Hypothalamus (tissue), 51 donors: Measurements from ENCODE around the gene YWHAH.

Experiments
- DNase-seq, 51 donors: peaks; one replicate each; lab custom pipeline; 2025; lab: John Stamatoyannopoulos, UW

YWHAH gene

GRCh38 chr22:31943978-31944699 lies at the start of gene YWHAH:
YWHAH (plus strand) TSS chr22:31944535; CDS start chr22:31944734, 199 bp downstream.
- peak; percentile 61 to 98 (median 93) for DNase-seq

- DNase-seq = no peak
Measured at GRCh38 chr22:31895411-31896123, 48.8 kb upstream of the YWHAH start.

- no peak for DNase-seq
Measured at GRCh38 chr22:31896472-31896871, 47.9 kb upstream of the YWHAH start.

- DNase-seq = peak in 8 of 51 donors; percentile 6 to 79 (median 28)
Measured at GRCh38 chr22:31897842-31898805, 46.2 kb upstream of the YWHAH start.

GRCh38 chr22:31898926-31899325 lies 45.4 kb upstream of the YWHAH start:
- peak in 13 of 51 donors; percentile 14 to 71 (median 34) for DNase-seq

GRCh38 chr22:31899669-31900068 lies 44.7 kb upstream of the YWHAH start:
- peak in 2 of 51 donors; percentile 9 to 26 for DNase-seq

- no peak for DNase-seq
Measured at GRCh38 chr22:31901388-31902137, 42.8 kb upstream of the YWHAH start.

- DNase-seq = no peak
Measured at GRCh38 chr22:31904651-31905050, 39.7 kb upstream of the YWHAH start.

GRCh38 chr22:31905356-31905755 lies 39.0 kb upstream of the YWHAH start:
- no peak for DNase-seq

- no peak for DNase-seq
Measured at GRCh38 chr22:31906086-31906485, 38.2 kb upstream of the YWHAH start.

- DNase-seq = no peak
Measured at GRCh38 chr22:31906569-31906968, 37.8 kb upstream of the YWHAH start.

GRCh38 chr22:31909977-31910376 lies 34.4 kb upstream of the YWHAH start:
- DNase-seq = no peak

- DNase-seq = no peak
Measured at GRCh38 chr22:31911565-31912406, 32.5 kb upstream of the YWHAH start.

GRCh38 chr22:31912407-31912743 lies 32.0 kb upstream of the YWHAH start:
- DNase-seq = no peak

GRCh38 chr22:31915586-31915985 lies 28.7 kb upstream of the YWHAH start:
- DNase-seq = no peak

- DNase-seq = peak in 12 of 51 donors; percentile 5 to 41 (median 18)
Measured at GRCh38 chr22:31917227-31917921, 27.0 kb upstream of the YWHAH start.

- DNase-seq = no peak
Measured at GRCh38 chr22:31919730-31920129, 24.6 kb upstream of the YWHAH start.

- no peak for DNase-seq
Measured at GRCh38 chr22:31920306-31920705, 24.0 kb upstream of the YWHAH start.

- no peak for DNase-seq
Measured at GRCh38 chr22:31921106-31921505, 23.2 kb upstream of the YWHAH start.
